PC-9 (cell line): ENCODE data around the gene IRX3. TPM values are rescaled to one million over a fixed set of nuclear protein-coding genes. Genes with fewer than 3 reads are reported as not detected.

Experiments
- BruUV-seq: library from RNA; stranded (reverse); fragments of 400-500 nt; replicated peaks from 2 replicates; lab custom pipeline; 2021; lab: Mats Ljungman, UMichigan
- CTCF ChIA-PET: fragments of 300-600 bp; sonication (Branson Sonifier 250); formaldehyde crosslinking; loops from one replicate; lab custom pipeline; 2022; ENCODE audit warnings: antibody characterized with exemption; lab: Charles Lee
- POLR2A ChIA-PET: fragments of 300-600 bp; sonication (Branson Sonifier 250); formaldehyde crosslinking; loops from one replicate; lab custom pipeline; 2022; ENCODE audit warnings: antibody characterized with exemption; ENCODE audit not compliant: unreplicated experiment; lab: Charles Lee
- DNase-seq, 2 experiments: peaks; one replicate each; pipeline versions ENCODE4 v3.0.0 to v3.0.0-alpha.2; 2015 to 2022; ENCODE audit warnings: mixed read lengths in 1 of 2
- H2AFZ ChIP-seq: fragments of 200-600 bp; sonication (generic); 2 replicates; pipeline ENCODE4 v1.8.1; 2017; ENCODE audit warnings: antibody characterized with exemption
- H3F3A ChIP-seq: fragments of 200-600 bp; sonication (generic); 2 replicates; pipeline ENCODE4 v1.8.1; 2017; ENCODE audit warnings: antibody characterized with exemption, mild to moderate bottlenecking, low read depth; ENCODE audit not compliant: insufficient read depth
- H3K27ac ChIP-seq: fragments of 200-600 bp; sonication (generic); 2 replicates; pipeline ENCODE4 v1.6.1; 2016; ENCODE audit warnings: mixed run types
- H3K27me3 ChIP-seq: fragments of 200-600 bp; sonication (generic); 2 replicates; pipeline ENCODE4 v1.6.1; 2016; ENCODE audit warnings: low read depth, mixed run types; ENCODE audit not compliant: insufficient read depth
- H3K36me3 ChIP-seq: fragments of 200-600 bp; sonication (generic); 2 replicates; pipeline ENCODE4 v1.6.1; 2016; ENCODE audit warnings: low read depth, mixed run types
- H3K4me1 ChIP-seq: fragments of 200-600 bp; sonication (generic); replicated peaks from 2 replicates; pipeline ENCODE4 v1.6.1; 2016; ENCODE audit warnings: mixed run types; ENCODE audit not compliant: insufficient read depth
- H3K4me2 ChIP-seq: fragments of 200-600 bp; sonication (generic); 2 replicates; pipeline ENCODE4 v1.6.1; 2017; ENCODE audit warnings: mixed run types
- H3K4me3 ChIP-seq: fragments of 200-600 bp; sonication (generic); 2 replicates; pipeline ENCODE4 v1.6.1; 2016; ENCODE audit warnings: mixed run types
- H3K79me2 ChIP-seq: fragments of 200-600 bp; sonication (generic); 2 replicates; pipeline ENCODE4 v1.6.1; 2017; ENCODE audit warnings: low read depth, mixed run types
- H3K9me2 ChIP-seq: fragments of 200-600 bp; sonication (generic); 2 replicates; pipeline ENCODE4 v1.8.1; 2017; ENCODE audit warnings: mild to moderate bottlenecking; ENCODE audit not compliant: insufficient read depth
- H3K9me3 ChIP-seq: fragments of 200-600 bp; sonication (generic); 2 replicates; pipeline ENCODE4 v1.8.1; 2016; ENCODE audit warnings: low read depth; ENCODE audit not compliant: insufficient read depth
- H4K20me1 ChIP-seq: fragments of 200-600 bp; sonication (generic); 2 replicates; pipeline ENCODE4 v1.8.1; 2017; ENCODE audit not compliant: insufficient read depth
- CTCF ChIP-seq: fragments of 200-600 bp; sonication (generic); conservative IDR thresholded peaks from 2 replicates; pipeline ENCODE4 v1.6.1; 2017; ENCODE audit warnings: mixed run types, antibody characterized with exemption, mild to moderate bottlenecking, moderate library complexity
- EZH2 ChIP-seq: fragments of 200-600 bp; sonication (generic); IDR thresholded peaks from 2 replicates; pipeline ENCODE4 v1.8.0; 2017; ENCODE audit warnings: antibody characterized with exemption, low read depth
- intact Hi-C: fragments of 100-400 bp; cut with micrococcal nuclease; formaldehyde crosslinking; loops from one replicate; pipeline ENCODE4 v1.10.0; 2022; ENCODE audit not compliant: unreplicated experiment
- total RNA-seq: library from RNA; stranded (reverse); gene quantifications from 2 replicates; pipeline ENCODE4 v1.2.3, GENCODE V29; 2021

The IRX3 gene
- total RNA-seq, 1 experiment from 2014 or later, result 13.1 TPM

- intact Hi-C loops, result no loop called here
- Histone ChIP-seq H3K9me2 (no peaks in the 10 kb centered on the region), H4K20me1 (no peaks in the 10 kb centered on the region), H3K4me3 (no peak overlapping the region), H3K27ac (no peak overlapping the region), H3K79me2 (no peaks in the 10 kb centered on the region), H3K36me3 (no peaks in the 10 kb centered on the region), H3K4me1 (no peaks in the 10 kb centered on the region), H3F3A (no peaks in the 10 kb centered on the region), H3K9me3 (0 out of 2 replicates have a peak, but pooled peaks cover 5% of the 10 kb centered on the region), H3K4me2 (no peak overlapping the region), H2AFZ (no peak overlapping the region), H3K27me3 (no peaks in the 10 kb centered on the region)
- no peak for DNase-seq
- POLR2A ChIA-PET, result no interaction called here
- no TSS peak for BruUV-seq
- CTCF ChIA-PET, result no interaction called here
- TF ChIP-seq EZH2, result no peak
- TF ChIP-seq CTCF, result no peak
Measured at GRCh38 chr16:54245788-54246453, 40.7 kb downstream of the IRX3 start.

- Histone ChIP-seq H3K4me1 (no peaks in the 10 kb centered on the region), H3K4me3 (no peak overlapping the region), H3K79me2 (no peaks in the 10 kb centered on the region), H3K9me2 (no peaks in the 10 kb centered on the region), H3K27me3 (no peaks in the 10 kb centered on the region), H3K27ac (no peak overlapping the region), H4K20me1 (no peaks in the 10 kb centered on the region), H3K4me2 (no peak overlapping the region), H3F3A (no peaks in the 10 kb centered on the region), H2AFZ (no peak overlapping the region), H3K36me3 (no peaks in the 10 kb centered on the region), H3K9me3 (0 out of 2 replicates have a peak, but pooled peaks cover 5% of the 10 kb centered on the region)
- intact Hi-C loops, result no loop called here
- no peak for TF ChIP-seq EZH2
- TF ChIP-seq CTCF, result no peak
- BruUV-seq, result no TSS peak
- no peak for DNase-seq
- POLR2A ChIA-PET, result no interaction called here
- CTCF ChIA-PET, result no interaction called here
Measured at GRCh38 chr16:54244061-54244886, 42.3 kb downstream of the IRX3 start.

GRCh38 chr16:54243202-54243601 lies 43.4 kb downstream of the IRX3 start:
- Histone ChIP-seq H3K9me2 (no peaks in the 10 kb centered on the region), H3K79me2 (no peaks in the 10 kb centered on the region), H3K4me2 (no peak overlapping the region), H3F3A (no peaks in the 10 kb centered on the region), H3K27me3 (no peaks in the 10 kb centered on the region), H3K9me3 (0 out of 2 replicates have a peak, but pooled peaks cover 5% of the 10 kb centered on the region), H3K27ac (no peak overlapping the region), H3K36me3 (no peaks in the 10 kb centered on the region), H2AFZ (no peak overlapping the region), H3K4me3 (no peak overlapping the region), H4K20me1 (no peaks in the 10 kb centered on the region), H3K4me1 (no peaks in the 10 kb centered on the region)
- no peak for DNase-seq
- ChIA-PET POLR2A (no interaction called here), CTCF (no interaction called here)
- intact Hi-C loops, result no loop called here
- no TSS peak for BruUV-seq
- TF ChIP-seq CTCF (no peak), EZH2 (no peak)
